Liver (tissue), 9 donors: Measurements from ENCODE around the gene MESP1. TPM values are rescaled to one million over a fixed set of nuclear protein-coding genes. Genes with fewer than 3 reads are reported as not detected.

Experiments used
- DNase-seq: peaks from one replicate; pipeline ENCODE4 v3.0.0-alpha.2; 2017; ENCODE audit warnings: low spot score
- H3K27ac ChIP-seq, 2 donors: one replicate each; pipeline ENCODE4 v1.7.0; 2013; ENCODE audit warnings: inconsistent platforms in 2 of 2, low read length in 2 of 2, control low read depth in 1 of 2, low read depth in 1 of 2, mild to moderate bottlenecking in 1 of 2
- H3K27me3 ChIP-seq, 4 donors: one replicate each; pipeline versions ENCODE4 v1.6.1 to v1.7.0; 2013; ENCODE audit warnings: low read length in 3 of 4, inconsistent platforms in 1 of 4, mild to moderate bottlenecking in 1 of 4, moderate library complexity in 1 of 4; ENCODE audit not compliant: control insufficient read depth in 4 of 4, insufficient read depth in 4 of 4
- H3K36me3 ChIP-seq, 4 donors: one replicate each; pipeline versions ENCODE4 v1.6.1 to v1.7.0; 2013; ENCODE audit warnings: low read length in 3 of 4, mild to moderate bottlenecking in 3 of 4, low read depth in 1 of 4, moderate library complexity in 1 of 4; ENCODE audit not compliant: control insufficient read depth in 4 of 4, insufficient read depth in 3 of 4
- H3K4me1 ChIP-seq, 4 donors: one replicate each; pipeline versions ENCODE4 v1.6.1 to v1.7.0; 2013; ENCODE audit warnings: low read length in 3 of 4, mild to moderate bottlenecking in 3 of 4, moderate library complexity in 1 of 4; ENCODE audit not compliant: control insufficient read depth in 4 of 4, insufficient read depth in 4 of 4
- H3K4me3 ChIP-seq, 3 donors: one replicate each; pipeline versions ENCODE4 v1.6.1 to v1.7.0; 2013; ENCODE audit warnings: low read length in 3 of 3, control low read depth in 1 of 3, low read depth in 1 of 3, mild to moderate bottlenecking in 1 of 3
- H3K9ac ChIP-seq, 2 donors: one replicate each; pipeline ENCODE4 v1.7.0; 2013; ENCODE audit warnings: low read length in 2 of 2, mild to moderate bottlenecking in 2 of 2, moderate library complexity in 2 of 2, control low read depth in 1 of 2, low read depth in 1 of 2
- H3K9me3 ChIP-seq, 4 donors: one replicate each; pipeline versions ENCODE4 v1.6.1 to v1.7.0; 2013; ENCODE audit warnings: low read length in 3 of 4; ENCODE audit not compliant: control insufficient read depth in 4 of 4
- ATF3 ChIP-seq: IDR thresholded peaks from 2 replicates; pipeline ENCODE4 v1.6.1; 2016; ENCODE audit warnings: antibody characterized with exemption
- CTCF ChIP-seq: fragments of 150-350 bp; IDR thresholded peaks from 2 replicates; pipeline ENCODE4 v1.5.1; 2017; ENCODE audit warnings: improper control_type of control experiment, low read depth, low read length; ENCODE audit not compliant: missing input control
- EGR1 ChIP-seq, 2 donors: IDR thresholded peaks; 2 replicates each; pipeline ENCODE4 v1.6.1; 2016 to 2018; ENCODE audit warnings: antibody characterized with exemption in 2 of 2, low read depth in 2 of 2
- FOXA1 ChIP-seq: IDR thresholded peaks from 2 replicates; pipeline ENCODE4 v1.6.1; 2016; ENCODE audit warnings: antibody characterized with exemption
- FOXA2 ChIP-seq: IDR thresholded peaks from 2 replicates; pipeline ENCODE4 v1.6.1; 2016; ENCODE audit warnings: antibody characterized with exemption
- GABPA ChIP-seq, 2 donors: IDR thresholded peaks in 1 of 2; conservative IDR thresholded peaks in 1 of 2; 2 replicates each; pipeline ENCODE4 v1.6.1; 2016; ENCODE audit warnings: antibody characterized with exemption in 2 of 2, mild to moderate bottlenecking in 1 of 2, moderate library complexity in 1 of 2
- HNF4A ChIP-seq, 2 donors: conservative IDR thresholded peaks; 2 replicates each; pipeline ENCODE4 v1.6.1; 2016; ENCODE audit warnings: antibody characterized with exemption in 2 of 2, mild to moderate bottlenecking in 2 of 2
- HNF4G ChIP-seq: IDR thresholded peaks from 2 replicates; pipeline ENCODE4 v1.6.1; 2016; ENCODE audit warnings: antibody characterized with exemption
- JUND ChIP-seq, 2 donors: IDR thresholded peaks; 2 replicates each; pipeline ENCODE4 v1.6.1; 2016; ENCODE audit warnings: antibody characterized with exemption in 2 of 2
- MAX ChIP-seq: IDR thresholded peaks from 2 replicates; pipeline ENCODE4 v1.6.1; 2016; ENCODE audit warnings: antibody characterized with exemption
- NR2F2 ChIP-seq: IDR thresholded peaks from 2 replicates; pipeline ENCODE4 v1.6.1; 2016; ENCODE audit warnings: antibody characterized with exemption
- RAD21 ChIP-seq, 2 donors: IDR thresholded peaks; 2 replicates each; pipeline ENCODE4 v1.6.1; 2016; ENCODE audit warnings: antibody characterized with exemption in 2 of 2, mild to moderate bottlenecking in 2 of 2
- REST ChIP-seq: IDR thresholded peaks from 2 replicates; pipeline ENCODE4 v1.6.1; 2016; ENCODE audit warnings: antibody characterized with exemption, mild to moderate bottlenecking
- RXRA ChIP-seq, 2 donors: IDR thresholded peaks; 2 replicates each; pipeline ENCODE4 v1.6.1; 2017 to 2018; ENCODE audit warnings: antibody characterized with exemption in 2 of 2, mild to moderate bottlenecking in 1 of 2
- SP1 ChIP-seq: IDR thresholded peaks from 2 replicates; pipeline ENCODE4 v1.6.1; 2018; ENCODE audit warnings: antibody characterized with exemption, mild to moderate bottlenecking
- TAF1 ChIP-seq: conservative IDR thresholded peaks from 2 replicates; pipeline ENCODE4 v1.6.1; 2016; ENCODE audit warnings: antibody characterized with exemption, mild to moderate bottlenecking
- YY1 ChIP-seq: IDR thresholded peaks from 2 replicates; pipeline ENCODE4 v1.6.1; 2016; ENCODE audit warnings: antibody characterized with exemption, mild to moderate bottlenecking
- WGBS: extraction: QIAGEN DNeasy Blood & Tissue Kit; methylation state at CpG from one replicate; pipeline ENCODE4 v1.1.7; 2013; 5-methylcytosine and 5-hydroxymethylcytosine counted together
- polyA plus RNA-seq, 2 donors: library from polyadenylated mRNA; stranded (reverse) in 1 of 2; unstranded in 1 of 2; fragments of 200-250 nt in 1 of 2; fragments of >200 nt in 1 of 2; fragmentation: Nextera tagmentation in 1 of 2; extraction: Ambion mirVana in 1 of 2; gene quantifications; one replicate each; pipeline versions ENCODE4 v1.2.1 to v1.2.3, GENCODE V29; 2013 to 2015
- total RNA-seq, 2 donors: library from RNA; depleted of rRNA; stranded (reverse); fragments of >200 nt; gene quantifications; one replicate each; pipeline ENCODE4 v1.2.3, GENCODE V29; 2014
- donor health status: healthy.
- donor health status: healthy.
- donor health status: healthy.
- donor health status: healthy.
- donor health status: healthy.

The MESP1 gene
- total and polyA plus RNA-seq, 4 donors: 0.14 to 1.8 (median 0.84) TPM

GRCh38 chr15:89724621-89725020 is 26.4 kb downstream of the MESP1 start:
- Histone ChIP-seq H3K36me3 (no peaks in the 10 kb centered on the region), H3K27me3 (no peaks in the 10 kb centered on the region), H3K9ac (no peak overlapping the region), H3K4me3 (no peak overlapping the region), H3K27ac (no peak overlapping the region), H3K9me3 (peaks cover 0 to 1% (median 0%) of the 10 kb centered on the region in 4 donors), H3K4me1 (no peaks in the 10 kb centered on the region)
- WGBS: 94% methylated on average over 1 of the region's 1 CpG
- DNase-seq: no peak
- TF ChIP-seq GABPA (IDR thresholded peaks at IDR 0.05 in 1 of 2, conservative IDR thresholded peaks at IDR 0.05 in 1 of 2): no peak
- TF ChIP-seq HNF4G: no peak
- TF ChIP-seq NR2F2: no peak
- TF ChIP-seq JUND (IDR thresholded peaks at IDR 0.05): no peak
- TF ChIP-seq RXRA (IDR thresholded peaks at IDR 0.05): no peak
- no peak for TF ChIP-seq MAX
- no peak for TF ChIP-seq FOXA1
- no peak for TF ChIP-seq RAD21 (IDR thresholded peaks at IDR 0.05)

GRCh38 chr15:89723031-89723430 is 28.0 kb downstream of the MESP1 start:
- Histone ChIP-seq H3K27ac (no peak overlapping the region), H3K36me3 (no peaks in the 10 kb centered on the region), H3K4me1 (no peaks in the 10 kb centered on the region), H3K9me3 (peaks cover 0 to 1% (median 0%) of the 10 kb centered on the region in 4 donors), H3K9ac (no peak overlapping the region), H3K27me3 (no peaks in the 10 kb centered on the region), H3K4me3 (no peak overlapping the region)
- WGBS: 77% methylated on average over 3 of the region's 3 CpGs
- TF ChIP-seq TAF1: no peak
- TF ChIP-seq MAX: no peak
- TF ChIP-seq REST: no peak
- TF ChIP-seq HNF4A (conservative IDR thresholded peaks at IDR 0.05): no peak
- TF ChIP-seq ATF3: no peak
- no peak for TF ChIP-seq FOXA1
- no peak for TF ChIP-seq FOXA2
- TF ChIP-seq JUND (IDR thresholded peaks at IDR 0.05): no peak
- no peak for TF ChIP-seq GABPA (IDR thresholded peaks at IDR 0.05 in 1 of 2, conservative IDR thresholded peaks at IDR 0.05 in 1 of 2)
- no peak for TF ChIP-seq SP1
- TF ChIP-seq NR2F2: no peak
- TF ChIP-seq YY1: no peak
- no peak for TF ChIP-seq HNF4G
- no peak for DNase-seq

GRCh38 chr15:89714775-89715174 is 36.3 kb downstream of the MESP1 start:
- Histone ChIP-seq H3K4me1 (no peaks in the 10 kb centered on the region), H3K9ac (no peak overlapping the region), H3K9me3 (peaks cover 0 to 5% (median 2%) of the 10 kb centered on the region in 4 donors), H3K36me3 (no peaks in the 10 kb centered on the region), H3K4me3 (no peak overlapping the region), H3K27ac (no peak overlapping the region), H3K27me3 (no peaks in the 10 kb centered on the region)
- 89% methylated on average over 2 of the region's 2 CpGs for WGBS
- no peak for DNase-seq
- TF ChIP-seq CTCF: no peak
- no peak for TF ChIP-seq EGR1 (IDR thresholded peaks at IDR 0.05; ENCODE audit: low read depth in 2 of 2)
- TF ChIP-seq JUND (IDR thresholded peaks at IDR 0.05): no peak
- TF ChIP-seq REST: no peak
- TF ChIP-seq GABPA (IDR thresholded peaks at IDR 0.05 in 1 of 2, conservative IDR thresholded peaks at IDR 0.05 in 1 of 2): no peak
- no peak for TF ChIP-seq HNF4A (conservative IDR thresholded peaks at IDR 0.05)
- no peak for TF ChIP-seq FOXA2
- no peak for TF ChIP-seq YY1
- TF ChIP-seq FOXA1: no peak
- no peak for TF ChIP-seq MAX
- TF ChIP-seq RAD21 (IDR thresholded peaks at IDR 0.05): no peak
- TF ChIP-seq NR2F2: no peak
- TF ChIP-seq RXRA (IDR thresholded peaks at IDR 0.05): no peak
- TF ChIP-seq SP1: no peak
